Neural cell (in vitro differentiated cells): Measurements from ENCODE around the gene THYN1.

ENCODE experiments used
- EP300 ChIP-seq: fragments of 450-650 bp; conservative IDR thresholded peaks from 2 replicates; pipeline ENCODE4 v1.6.1; 2014; ENCODE audit warnings: antibody characterized with exemption, mild to moderate bottlenecking, moderate library complexity; ENCODE audit not compliant: poor library complexity, severe bottlenecking
- EZH2 ChIP-seq: fragments of 200-600, 300-800 bp; shearing (Covaris generic), sonication (generic); IDR thresholded peaks from 2 replicates; pipeline ENCODE4 v1.6.1; 2014; ENCODE audit warnings: antibody characterized with exemption, low read length, borderline replicate concordance, mild to moderate bottlenecking; ENCODE audit not compliant: insufficient read depth, poor library complexity, severe bottlenecking
- RAD21 ChIP-seq: fragments of 450-650 bp; conservative IDR thresholded peaks from 2 replicates; pipeline ENCODE4 v1.6.1; 2014; ENCODE audit warnings: antibody characterized with exemption, mild to moderate bottlenecking, moderate library complexity
- TF ChIP-seq, protein P1 (sequence below): fragments of 450-650 bp; IDR thresholded peaks from 2 replicates; pipeline ENCODE4 v1.5.1; 2014; ENCODE audit warnings: antibody characterized with exemption, mild to moderate bottlenecking, moderate library complexity; ENCODE audit not compliant: poor library complexity, severe bottlenecking
- TF ChIP-seq, protein P2 (sequence below): IDR thresholded peaks from 2 replicates; pipeline ENCODE4 v1.6.1; 2012; ENCODE audit warnings: borderline replicate concordance

DNA sequence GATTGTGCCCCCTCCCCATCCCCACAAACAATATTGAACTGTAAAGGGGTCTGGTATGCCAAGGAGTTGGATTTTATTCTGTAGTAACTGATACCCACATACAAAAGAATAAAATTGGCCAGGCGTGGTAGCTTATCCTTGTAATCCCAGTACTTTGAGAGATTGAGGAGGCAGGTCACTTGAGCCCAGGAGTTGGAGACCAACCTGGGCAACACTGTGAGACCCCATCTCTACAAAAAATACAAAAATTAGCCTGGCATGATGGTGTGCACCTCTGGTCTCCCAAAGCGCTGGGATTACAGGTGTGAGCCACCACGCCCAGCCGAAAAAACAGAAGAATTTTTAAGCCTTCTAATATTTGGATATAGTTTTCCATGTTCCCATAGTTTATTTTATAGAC, 18.8 kb upstream of the THYN1 start:
- no peak for TF ChIP-seq EZH2
- TF ChIP-seq, protein P1, sequence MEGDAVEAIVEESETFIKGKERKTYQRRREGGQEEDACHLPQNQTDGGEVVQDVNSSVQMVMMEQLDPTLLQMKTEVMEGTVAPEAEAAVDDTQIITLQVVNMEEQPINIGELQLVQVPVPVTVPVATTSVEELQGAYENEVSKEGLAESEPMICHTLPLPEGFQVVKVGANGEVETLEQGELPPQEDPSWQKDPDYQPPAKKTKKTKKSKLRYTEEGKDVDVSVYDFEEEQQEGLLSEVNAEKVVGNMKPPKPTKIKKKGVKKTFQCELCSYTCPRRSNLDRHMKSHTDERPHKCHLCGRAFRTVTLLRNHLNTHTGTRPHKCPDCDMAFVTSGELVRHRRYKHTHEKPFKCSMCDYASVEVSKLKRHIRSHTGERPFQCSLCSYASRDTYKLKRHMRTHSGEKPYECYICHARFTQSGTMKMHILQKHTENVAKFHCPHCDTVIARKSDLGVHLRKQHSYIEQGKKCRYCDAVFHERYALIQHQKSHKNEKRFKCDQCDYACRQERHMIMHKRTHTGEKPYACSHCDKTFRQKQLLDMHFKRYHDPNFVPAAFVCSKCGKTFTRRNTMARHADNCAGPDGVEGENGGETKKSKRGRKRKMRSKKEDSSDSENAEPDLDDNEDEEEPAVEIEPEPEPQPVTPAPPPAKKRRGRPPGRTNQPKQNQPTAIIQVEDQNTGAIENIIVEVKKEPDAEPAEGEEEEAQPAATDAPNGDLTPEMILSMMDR = no peak
- TF ChIP-seq EP300 = no peak
- TF ChIP-seq, protein P2, sequence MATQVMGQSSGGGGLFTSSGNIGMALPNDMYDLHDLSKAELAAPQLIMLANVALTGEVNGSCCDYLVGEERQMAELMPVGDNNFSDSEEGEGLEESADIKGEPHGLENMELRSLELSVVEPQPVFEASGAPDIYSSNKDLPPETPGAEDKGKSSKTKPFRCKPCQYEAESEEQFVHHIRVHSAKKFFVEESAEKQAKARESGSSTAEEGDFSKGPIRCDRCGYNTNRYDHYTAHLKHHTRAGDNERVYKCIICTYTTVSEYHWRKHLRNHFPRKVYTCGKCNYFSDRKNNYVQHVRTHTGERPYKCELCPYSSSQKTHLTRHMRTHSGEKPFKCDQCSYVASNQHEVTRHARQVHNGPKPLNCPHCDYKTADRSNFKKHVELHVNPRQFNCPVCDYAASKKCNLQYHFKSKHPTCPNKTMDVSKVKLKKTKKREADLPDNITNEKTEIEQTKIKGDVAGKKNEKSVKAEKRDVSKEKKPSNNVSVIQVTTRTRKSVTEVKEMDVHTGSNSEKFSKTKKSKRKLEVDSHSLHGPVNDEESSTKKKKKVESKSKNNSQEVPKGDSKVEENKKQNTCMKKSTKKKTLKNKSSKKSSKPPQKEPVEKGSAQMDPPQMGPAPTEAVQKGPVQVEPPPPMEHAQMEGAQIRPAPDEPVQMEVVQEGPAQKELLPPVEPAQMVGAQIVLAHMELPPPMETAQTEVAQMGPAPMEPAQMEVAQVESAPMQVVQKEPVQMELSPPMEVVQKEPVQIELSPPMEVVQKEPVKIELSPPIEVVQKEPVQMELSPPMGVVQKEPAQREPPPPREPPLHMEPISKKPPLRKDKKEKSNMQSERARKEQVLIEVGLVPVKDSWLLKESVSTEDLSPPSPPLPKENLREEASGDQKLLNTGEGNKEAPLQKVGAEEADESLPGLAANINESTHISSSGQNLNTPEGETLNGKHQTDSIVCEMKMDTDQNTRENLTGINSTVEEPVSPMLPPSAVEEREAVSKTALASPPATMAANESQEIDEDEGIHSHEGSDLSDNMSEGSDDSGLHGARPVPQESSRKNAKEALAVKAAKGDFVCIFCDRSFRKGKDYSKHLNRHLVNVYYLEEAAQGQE = no peak
- no peak for TF ChIP-seq RAD21
